DMS 273 (cell line): ENCODE results near the gene AQP6.

Experiments
- DNase-seq: peaks from one replicate; lab custom pipeline; 2025; ENCODE audit not compliant: unreplicated experiment; lab: John Stamatoyannopoulos, UW

Gene AQP6

GRCh38 chr12:49972641-49973360 is at the start of gene AQP6:
Gene AQP6 (plus strand): TSS chr12:49972947. CDS start chr12:49973174, 227 bp downstream.
- no peak for DNase-seq

DNA sequence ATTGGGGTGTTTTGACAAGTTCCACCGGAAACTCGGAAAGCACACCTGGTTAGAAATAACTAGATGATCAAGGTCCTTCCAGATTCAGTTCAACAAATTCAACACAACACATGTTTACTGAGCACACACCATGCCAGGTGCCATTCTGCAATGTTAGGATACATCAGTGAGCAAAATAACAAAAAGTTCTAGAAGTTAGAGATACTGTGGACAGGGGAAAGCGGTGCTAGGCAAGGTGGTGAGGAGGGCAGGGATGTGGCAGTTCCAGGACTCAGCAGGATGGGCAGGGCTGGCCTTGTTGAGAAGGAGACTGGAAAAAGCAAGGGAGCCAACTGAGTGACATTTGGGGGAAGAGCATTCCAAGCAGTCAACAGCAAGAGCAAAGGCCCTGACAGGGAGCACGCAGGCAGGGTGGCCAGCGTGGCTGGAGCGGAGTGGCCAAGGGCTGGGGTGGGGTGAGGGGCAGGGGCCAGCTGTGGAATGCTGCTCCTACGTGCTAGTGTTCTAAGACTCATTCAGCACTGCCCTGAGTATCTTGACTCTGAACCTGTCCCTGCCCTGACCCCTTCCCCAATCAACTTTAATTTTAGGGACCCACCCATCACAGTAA is 49.6 kb upstream of the AQP6 start:
- no peak for DNase-seq

GRCh38 chr12:49923880-49924556 is 48.7 kb upstream of the AQP6 start:
- DNase-seq, result no peak

GRCh38 chr12:49924628-49925246 is 48.0 kb upstream of the AQP6 start:
- no peak for DNase-seq

DNA sequence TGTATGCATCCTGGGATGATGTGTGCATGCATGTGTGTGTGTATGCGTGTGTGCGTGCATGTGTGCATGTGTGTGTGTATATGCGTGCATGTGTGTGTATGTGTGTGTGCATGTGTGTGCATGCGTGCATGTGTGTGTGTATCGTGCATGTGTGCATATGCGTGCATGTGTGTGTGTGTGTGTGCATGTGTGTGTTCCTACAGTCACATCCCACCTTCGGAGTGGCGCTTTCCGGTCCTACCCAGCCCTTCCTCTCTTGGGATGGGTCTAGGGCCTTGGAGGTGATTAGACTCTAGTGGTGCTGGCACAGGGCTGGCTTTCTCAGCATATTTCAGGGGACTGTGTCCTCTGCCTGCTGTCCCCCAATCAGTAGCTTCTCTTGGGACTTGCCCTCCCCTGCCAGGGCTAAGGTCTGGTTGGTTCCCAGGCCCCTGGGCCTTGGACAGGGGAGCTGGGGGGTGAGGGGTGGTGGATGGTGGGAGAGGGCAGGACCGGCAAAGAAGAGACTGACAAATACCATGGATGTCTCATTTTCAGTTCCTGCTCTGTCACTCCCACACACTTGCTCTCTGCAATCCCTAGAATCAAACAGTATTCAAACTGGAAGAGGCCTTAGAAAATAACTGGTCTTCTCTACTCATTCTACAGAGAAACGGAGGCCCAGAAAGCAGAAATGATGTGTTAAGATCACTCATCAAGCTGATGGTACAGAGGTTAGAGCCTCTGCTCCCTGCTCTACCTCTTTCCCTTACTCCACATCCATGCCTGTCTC is 47.1 kb upstream of the AQP6 start:
- DNase-seq, result no peak

- no peak for DNase-seq
Measured at GRCh38 chr12:49928471-49928870, 44.3 kb upstream of the AQP6 start.

DNA sequence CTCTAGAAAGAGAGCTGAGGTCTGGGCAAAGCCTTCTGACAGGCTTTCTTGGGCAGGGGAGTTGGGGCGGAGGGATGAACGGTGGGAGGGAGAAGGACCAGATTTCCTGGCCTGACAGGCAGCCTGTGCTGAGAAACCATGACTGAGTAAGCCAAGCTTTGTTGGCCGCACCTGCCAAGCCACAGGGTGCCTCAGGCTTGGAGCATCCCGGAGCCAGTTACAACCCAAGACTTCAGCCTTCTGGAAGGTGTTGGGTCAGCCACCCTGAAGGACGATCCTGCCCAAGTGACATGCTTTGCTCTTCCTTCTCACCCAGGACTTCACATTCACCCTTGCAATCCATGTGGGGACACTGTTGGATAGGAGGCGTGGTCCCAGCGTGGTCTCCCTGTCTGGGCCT is 43.2 kb upstream of the AQP6 start:
- no peak for DNase-seq

- DNase-seq, result no peak
Measured at GRCh38 chr12:49930515-49931288, 42.0 kb upstream of the AQP6 start.

DNA sequence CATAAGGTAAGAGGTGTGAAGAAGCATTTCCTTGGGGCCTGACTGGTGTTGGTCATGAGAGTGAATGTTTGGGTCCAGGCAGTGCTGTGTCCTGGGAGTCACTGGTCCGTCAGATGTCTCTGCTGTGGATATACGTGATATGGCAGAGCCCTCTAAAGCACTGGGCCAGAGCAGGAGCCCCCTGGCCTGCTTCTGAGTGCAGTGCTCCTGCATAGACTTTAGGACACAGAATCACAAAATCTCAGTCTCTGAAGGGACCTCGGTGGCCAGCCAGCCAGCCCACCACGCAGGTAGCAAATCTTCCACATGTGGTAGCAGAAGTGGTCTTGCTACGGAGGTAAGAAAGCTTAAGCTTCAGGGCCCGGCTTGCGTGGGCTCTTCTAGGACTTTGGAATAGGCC is 40.7 kb upstream of the AQP6 start:
- DNase-seq, result no peak

DNA sequence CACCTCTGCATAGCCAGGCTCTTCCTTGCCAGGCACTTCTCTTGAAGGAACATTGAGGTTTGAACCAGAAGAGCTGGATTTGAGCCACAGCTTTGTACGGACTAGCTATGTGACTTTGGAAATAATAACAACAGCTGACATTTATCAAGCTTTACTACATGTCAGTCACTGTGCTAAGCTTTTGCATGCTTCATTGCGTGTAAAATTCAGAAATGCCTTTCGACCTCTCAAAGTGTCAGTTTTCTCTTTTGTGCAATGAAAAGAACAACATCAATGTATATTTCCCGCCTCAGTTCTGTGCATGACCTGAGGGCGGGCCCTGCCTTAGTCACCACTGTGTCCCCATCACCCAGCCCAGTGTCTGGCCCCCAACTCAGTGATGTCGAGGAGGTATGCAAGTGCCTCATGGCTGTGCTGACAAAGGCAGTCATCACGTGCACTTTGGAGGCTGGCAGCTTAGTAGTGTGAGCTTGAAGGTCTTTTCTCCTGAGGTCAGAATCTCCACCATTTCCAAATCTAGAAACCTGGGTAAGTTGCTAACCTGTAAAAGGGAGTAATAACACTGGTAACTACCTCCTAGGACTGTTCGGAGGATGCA is 40.1 kb upstream of the AQP6 start:
- DNase-seq, result no peak

GRCh38 chr12:49933796-49934195 is 39.0 kb upstream of the AQP6 start:
- DNase-seq, result no peak

DNA sequence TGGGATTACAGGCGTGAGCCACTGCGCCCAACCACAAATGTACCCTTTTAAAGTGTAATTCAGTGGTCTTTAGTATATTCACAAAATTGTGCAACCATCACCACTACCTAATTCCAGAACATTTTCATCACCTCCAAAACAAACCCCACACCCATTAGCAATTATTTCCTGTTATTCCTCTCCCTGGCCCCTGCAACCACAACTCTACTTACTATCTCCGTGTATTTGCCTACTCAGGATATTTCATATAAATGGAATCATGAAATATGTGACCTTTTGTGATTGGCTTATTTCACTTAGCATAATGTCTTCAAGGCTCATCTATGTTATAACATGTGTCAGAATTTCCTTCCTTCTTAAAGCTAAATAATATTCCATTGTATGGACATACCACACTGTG is 38.2 kb upstream of the AQP6 start:
- no peak for DNase-seq

GRCh38 chr12:49936925-49937324 is 35.8 kb upstream of the AQP6 start:
- no peak for DNase-seq

GRCh38 chr12:49937639-49938300 is 35.0 kb upstream of the AQP6 start:
- no peak for DNase-seq

GRCh38 chr12:49939307-49939706 is 33.4 kb upstream of the AQP6 start:
- DNase-seq, result no peak

DNA sequence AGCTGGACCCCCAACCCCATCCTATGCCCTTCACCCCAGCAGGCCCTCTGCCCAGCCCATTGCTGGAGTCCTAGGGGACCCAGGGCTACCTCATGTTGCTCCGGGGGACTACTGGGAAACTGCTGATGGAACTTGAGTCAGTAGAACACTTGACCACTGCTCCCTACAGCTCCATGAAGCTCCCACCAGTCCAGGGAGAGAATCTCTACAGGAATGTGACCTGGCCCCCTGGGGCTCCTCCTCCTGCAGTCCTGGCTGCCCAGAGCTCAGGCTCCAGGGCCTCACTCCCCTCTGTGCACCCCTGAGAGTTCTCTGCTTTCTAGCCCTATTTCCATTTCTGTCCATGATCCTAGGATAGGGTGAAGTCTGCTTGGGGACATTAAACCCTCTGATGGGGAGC is 33.0 kb upstream of the AQP6 start:
- DNase-seq, result no peak

- DNase-seq, result peak; percentile 12
Measured at GRCh38 chr12:49941556-49942511, 30.9 kb upstream of the AQP6 start.

- DNase-seq, result no peak
Measured at GRCh38 chr12:49942512-49942893, 30.2 kb upstream of the AQP6 start.
